ENCODE results near the gene KANSL1.

DNA sequence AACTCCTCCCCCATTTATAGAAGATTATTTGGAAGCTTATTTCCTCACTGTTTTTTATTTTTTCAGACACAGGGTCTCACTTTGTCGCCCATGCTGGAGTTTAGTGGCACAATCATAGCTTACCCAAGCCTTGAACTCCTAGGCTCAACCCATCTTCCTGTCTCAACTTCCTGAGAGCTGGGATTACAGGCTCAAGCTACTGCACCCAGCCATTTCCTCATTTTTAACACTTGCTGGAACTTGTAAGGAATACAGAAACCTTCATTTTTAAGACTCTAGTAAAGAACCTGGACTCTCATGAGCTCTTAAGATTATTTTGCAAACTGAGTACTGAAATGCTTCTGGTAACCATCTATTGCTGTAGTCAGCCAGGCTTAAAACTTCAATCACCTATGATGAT is 29.9 kb downstream of the KANSL1 start:
- TF ChIP-seq, protein P1, sequence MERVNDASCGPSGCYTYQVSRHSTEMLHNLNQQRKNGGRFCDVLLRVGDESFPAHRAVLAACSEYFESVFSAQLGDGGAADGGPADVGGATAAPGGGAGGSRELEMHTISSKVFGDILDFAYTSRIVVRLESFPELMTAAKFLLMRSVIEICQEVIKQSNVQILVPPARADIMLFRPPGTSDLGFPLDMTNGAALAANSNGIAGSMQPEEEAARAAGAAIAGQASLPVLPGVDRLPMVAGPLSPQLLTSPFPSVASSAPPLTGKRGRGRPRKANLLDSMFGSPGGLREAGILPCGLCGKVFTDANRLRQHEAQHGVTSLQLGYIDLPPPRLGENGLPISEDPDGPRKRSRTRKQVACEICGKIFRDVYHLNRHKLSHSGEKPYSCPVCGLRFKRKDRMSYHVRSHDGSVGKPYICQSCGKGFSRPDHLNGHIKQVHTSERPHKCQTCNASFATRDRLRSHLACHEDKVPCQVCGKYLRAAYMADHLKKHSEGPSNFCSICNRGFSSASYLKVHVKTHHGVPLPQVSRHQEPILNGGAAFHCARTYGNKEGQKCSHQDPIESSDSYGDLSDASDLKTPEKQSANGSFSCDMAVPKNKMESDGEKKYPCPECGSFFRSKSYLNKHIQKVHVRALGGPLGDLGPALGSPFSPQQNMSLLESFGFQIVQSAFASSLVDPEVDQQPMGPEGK (CRISPR knock-in tag; IDR thresholded peaks at IDR 0.05; ENCODE audit: borderline replicate concordance) = no peak
- TF ChIP-seq RARB (CRISPR knock-in tag; IDR thresholded peaks at IDR 0.05) (no peak), ZFP3 (CRISPR knock-in tag; IDR thresholded peaks at IDR 0.05) (no peak), ESRRG (CRISPR knock-in tag; IDR thresholded peaks at IDR 0.05) (no peak), GLIS3 (CRISPR knock-in tag; IDR thresholded peaks at IDR 0.05) (no peak), PPARA (CRISPR knock-in tag; IDR thresholded peaks at IDR 0.05; ENCODE audit: borderline replicate concordance) (no peak), BACH2 (CRISPR knock-in tag; IDR thresholded peaks at IDR 0.05; ENCODE audit: borderline replicate concordance) (no peak), ZFP30 (CRISPR knock-in tag; IDR thresholded peaks at IDR 0.05) (no peak), TCF4 (CRISPR knock-in tag; IDR thresholded peaks at IDR 0.05; ENCODE audit: borderline replicate concordance) (no peak)
